ENCODE data around the gene FAM120A.

Gene FAM120A

GRCh38 chr9:93597142-93597706 is 145.7 kb downstream of the FAM120A start:
- Histone ChIP-seq H3K4me1 (ENCODE audit: insufficient read depth, low read length, poor library complexity, severe bottlenecking) (peaks cover 39% of the 10 kb centered on the region), H3K9me3 (ENCODE audit: insufficient read depth, low read depth, low read length) (no peaks in the 10 kb centered on the region), H3K4me3 (ENCODE audit: low read length, poor library complexity, severe bottlenecking) (no peak overlapping the region), H2AFZ (ENCODE audit: low read length) (no peak overlapping the region), H3K36me3 (ENCODE audit: insufficient read depth, low read length) (no peaks in the 10 kb centered on the region), H3K9ac (ENCODE audit: low read depth, low read length, poor library complexity, severe bottlenecking) (no peak overlapping the region), H4K20me1 (ENCODE audit: insufficient read depth, low read length, poor library complexity, severe bottlenecking) (peaks cover 12% of the 10 kb centered on the region), H3K79me2 (ENCODE audit: insufficient read depth, low read length) (peaks cover 76% of the 10 kb centered on the region; the same call in 1 of the 2 replicates), H3K9me2 (replicated peaks; ENCODE audit: low read depth, low read length) (no peaks in the 10 kb centered on the region), H3F3A (ENCODE audit: low read depth) (no peaks in the 10 kb centered on the region), H3K27me3 (ENCODE audit: insufficient read depth, low read length, poor library complexity, severe bottlenecking) (no peaks in the 10 kb centered on the region), H3K4me2 (ENCODE audit: low read depth, low read length, poor library complexity, severe bottlenecking) (no peak overlapping the region)
- TF ChIP-seq CTCF (conservative IDR thresholded peaks at IDR 0.05; ENCODE audit: low read length) (no peak), EZH2phosphoT487 (IDR thresholded peaks at IDR 0.05; ENCODE audit: borderline replicate concordance) (no peak)

GRCh38 chr9:93597871-93598646 is 146.6 kb downstream of the FAM120A start:
- H3K4me1 ChIP-seq (ENCODE audit: insufficient read depth, low read length, poor library complexity, severe bottlenecking): peaks cover 39% of the 10 kb centered on the region
- H3F3A ChIP-seq (ENCODE audit: low read depth): no peaks in the 10 kb centered on the region
- H2AFZ ChIP-seq (ENCODE audit: low read length): no peak overlapping the region
- H3K4me3 ChIP-seq (ENCODE audit: low read length, poor library complexity, severe bottlenecking): no peak overlapping the region
- H3K9me2 ChIP-seq (replicated peaks; ENCODE audit: low read depth, low read length): no peaks in the 10 kb centered on the region
- H3K9me3 ChIP-seq (ENCODE audit: insufficient read depth, low read depth, low read length): no peaks in the 10 kb centered on the region
- TF ChIP-seq EZH2phosphoT487 (IDR thresholded peaks at IDR 0.05; ENCODE audit: borderline replicate concordance): no peak
- no peak for TF ChIP-seq CTCF (conservative IDR thresholded peaks at IDR 0.05; ENCODE audit: low read length)
- no peaks in the 10 kb centered on the region for H3K27me3 ChIP-seq (ENCODE audit: insufficient read depth, low read length, poor library complexity, severe bottlenecking)
- peaks cover 76% of the 10 kb centered on the region; the same call in 1 of the 2 replicates for H3K79me2 ChIP-seq (ENCODE audit: insufficient read depth, low read length)
- H3K4me2 ChIP-seq (ENCODE audit: low read depth, low read length, poor library complexity, severe bottlenecking): peak overlapping the region; percentile 38
- peaks cover 6% of the 10 kb centered on the region for H4K20me1 ChIP-seq (ENCODE audit: insufficient read depth, low read length, poor library complexity, severe bottlenecking)
- H3K36me3 ChIP-seq (ENCODE audit: insufficient read depth, low read length): no peaks in the 10 kb centered on the region
- no peak overlapping the region for H3K9ac ChIP-seq (ENCODE audit: low read depth, low read length, poor library complexity, severe bottlenecking)

- peaks cover 6% of the 10 kb centered on the region for H4K20me1 ChIP-seq (ENCODE audit: insufficient read depth, low read length, poor library complexity, severe bottlenecking)
- H3K27me3 ChIP-seq (ENCODE audit: insufficient read depth, low read length, poor library complexity, severe bottlenecking): no peaks in the 10 kb centered on the region
- H3K4me1 ChIP-seq (ENCODE audit: insufficient read depth, low read length, poor library complexity, severe bottlenecking): peaks cover 39% of the 10 kb centered on the region
- TF ChIP-seq EZH2phosphoT487 (IDR thresholded peaks at IDR 0.05; ENCODE audit: borderline replicate concordance): no peak
- TF ChIP-seq CTCF (conservative IDR thresholded peaks at IDR 0.05; ENCODE audit: low read length): no peak
- no peak overlapping the region for H3K9ac ChIP-seq (ENCODE audit: low read depth, low read length, poor library complexity, severe bottlenecking)
- no peaks in the 10 kb centered on the region for H3K36me3 ChIP-seq (ENCODE audit: insufficient read depth, low read length)
- no peaks in the 10 kb centered on the region for H3K9me3 ChIP-seq (ENCODE audit: insufficient read depth, low read depth, low read length)
- H3K4me3 ChIP-seq (ENCODE audit: low read length, poor library complexity, severe bottlenecking): no peak overlapping the region
- H3K9me2 ChIP-seq (replicated peaks; ENCODE audit: low read depth, low read length): no peaks in the 10 kb centered on the region
- H3K79me2 ChIP-seq (ENCODE audit: insufficient read depth, low read length): peaks cover 77% of the 10 kb centered on the region; the same call in 1 of the 2 replicates
- no peak overlapping the region for H2AFZ ChIP-seq (ENCODE audit: low read length)
- no peaks in the 10 kb centered on the region for H3F3A ChIP-seq (ENCODE audit: low read depth)
- peak overlapping the region; percentile 38 for H3K4me2 ChIP-seq (ENCODE audit: low read depth, low read length, poor library complexity, severe bottlenecking)
Measured at GRCh38 chr9:93598647-93599241, 147.3 kb downstream of the FAM120A start.
